IMR-90 (cell line): ENCODE data around the gene KLHL6. TPM values are rescaled to one million over a fixed set of nuclear protein-coding genes. Genes with fewer than 3 reads are reported as not detected.
"Not testable (repeated sequence)": the region's sequence is repeated elsewhere in the genome, so short reads cannot be mapped to it uniquely, and the experiment has no call there.

Experiments
- ATAC-seq: fragments of 200-7000 bp; cut with Tn5 transposase; 2 replicates; pipeline ENCODE4 v1.9.1; 2020; ENCODE audit warnings: low read depth, mild to moderate bottlenecking, moderate library complexity
- BruUV-seq: library from RNA; stranded (reverse); fragments of 400-500 nt; replicated peaks from 2 replicates; lab custom pipeline; 2021; lab: Mats Ljungman, UMichigan
- CTCF ChIA-PET: fragments of 300-600 bp; formaldehyde crosslinking; extraction: SDS; loops from one replicate; lab custom pipeline; 2021; ENCODE audit warnings: antibody characterized with exemption; lab: Yijun Ruan, JAX
- POLR2A ChIA-PET: fragments of 300-600 bp; sonication (Branson Sonifier 250); formaldehyde crosslinking; loops from one replicate; lab custom pipeline; 2022; ENCODE audit warnings: antibody characterized with exemption; ENCODE audit not compliant: unreplicated experiment; lab: Charles Lee
- DNase-seq: peaks from one replicate; pipeline ENCODE4 v3.0.0; 2013
- H2AFZ ChIP-seq: replicated peaks from 2 replicates; pipeline ENCODE3; 2013; ENCODE audit warnings: low read length, mild to moderate bottlenecking; ENCODE audit not compliant: poor library complexity
- H2AK5ac ChIP-seq: 2 replicates; pipeline ENCODE4 v1.6.1; 2013; ENCODE audit warnings: low read depth, low read length, inconsistent platforms
- H2AK9ac ChIP-seq: replicated peaks from 2 replicates; pipeline ENCODE3; 2013; ENCODE audit warnings: mild to moderate bottlenecking, low read depth, low read length, moderate library complexity; ENCODE audit not compliant: poor library complexity
- H2BK120ac ChIP-seq: 2 replicates; pipeline ENCODE4 v1.6.1; 2013; ENCODE audit warnings: low read depth, low read length, inconsistent platforms
- H2BK15ac ChIP-seq: 3 replicates; pipeline ENCODE4 v1.6.1; 2013; ENCODE audit warnings: low read depth, low read length, inconsistent platforms
- H2BK20ac ChIP-seq: 2 replicates; pipeline ENCODE4 v1.6.1; 2013; ENCODE audit warnings: low read depth, mild to moderate bottlenecking, inconsistent platforms, low read length, moderate library complexity
- H2BK5ac ChIP-seq: 2 replicates; pipeline ENCODE4 v1.6.1; 2013; ENCODE audit warnings: mild to moderate bottlenecking, low read depth, low read length, inconsistent platforms; ENCODE audit not compliant: poor library complexity, severe bottlenecking
- H3K14ac ChIP-seq: replicated peaks from 2 replicates; pipeline ENCODE4 v1.6.1; 2013; ENCODE audit warnings: low read depth, low read length, inconsistent platforms
- H3K18ac ChIP-seq: 2 replicates; pipeline ENCODE4 v1.6.1; 2013; ENCODE audit warnings: low read depth, low read length, control low read depth
- H3K23ac ChIP-seq: 2 replicates; pipeline ENCODE4 v1.6.1; 2013; ENCODE audit warnings: low read depth, low read length, inconsistent platforms
- H3K27ac ChIP-seq: 2 replicates; pipeline ENCODE4 v1.5.1; 2013; ENCODE audit warnings: mild to moderate bottlenecking, control low read depth, low read length; ENCODE audit not compliant: insufficient read depth
- H3K27me3 ChIP-seq: 2 replicates; pipeline ENCODE4 v1.6.1; 2013; ENCODE audit warnings: low read length; ENCODE audit not compliant: control insufficient read depth, insufficient read depth
- H3K36me3 ChIP-seq: 2 replicates; pipeline ENCODE4 v1.6.1; 2013; ENCODE audit warnings: low read length, mixed read lengths; ENCODE audit not compliant: control insufficient read depth, insufficient read depth
- H3K4ac ChIP-seq: 2 replicates; pipeline ENCODE4 v1.6.1; 2013; ENCODE audit warnings: low read depth, low read length, inconsistent platforms
- H3K4me1 ChIP-seq: 2 replicates; pipeline ENCODE4 v1.6.1; 2013; ENCODE audit warnings: low read length, mixed read lengths; ENCODE audit not compliant: control insufficient read depth, insufficient read depth
- H3K4me2 ChIP-seq: 2 replicates; pipeline ENCODE4 v1.6.1; 2013; ENCODE audit warnings: low read depth, mild to moderate bottlenecking, control low read depth, low read length, moderate library complexity
- H3K4me3 ChIP-seq: 2 replicates; pipeline ENCODE4 v1.5.1; 2013; ENCODE audit warnings: low read depth, mild to moderate bottlenecking, control low read depth, low read length, moderate library complexity; ENCODE audit not compliant: insufficient read depth
- H3K56ac ChIP-seq: 2 replicates; pipeline ENCODE4 v1.6.1; 2013; ENCODE audit warnings: low read length, inconsistent platforms; ENCODE audit not compliant: insufficient read depth; ENCODE audit errors: extremely low read depth
- H3K79me1 ChIP-seq, 2 experiments: 2 replicates each; pipeline ENCODE4 v1.6.1; 2013; ENCODE audit warnings: low read length in 2 of 2, inconsistent platforms in 1 of 2, low read depth in 1 of 2
- H3K9ac ChIP-seq: 2 replicates; pipeline ENCODE4 v1.6.1; 2013; ENCODE audit warnings: low read depth, low read length, control low read depth
- H3K9me1 ChIP-seq: 2 replicates; pipeline ENCODE4 v1.6.1; 2013; ENCODE audit warnings: low read length, inconsistent platforms; ENCODE audit not compliant: insufficient read depth
- H3K9me3 ChIP-seq: 2 replicates; pipeline ENCODE4 v1.6.1; 2013; ENCODE audit warnings: low read length; ENCODE audit not compliant: control insufficient read depth, insufficient read depth
- H4K20me1 ChIP-seq: 2 replicates; pipeline ENCODE4 v1.6.1; 2013; ENCODE audit warnings: low read length, inconsistent platforms; ENCODE audit not compliant: insufficient read depth
- H4K5ac ChIP-seq: 2 replicates; pipeline ENCODE4 v1.6.1; 2013; ENCODE audit warnings: mild to moderate bottlenecking, low read depth, low read length, control low read depth
- H4K8ac ChIP-seq, 2 experiments: 2 replicates each; pipeline ENCODE4 v1.6.1; 2013; ENCODE audit warnings: low read depth in 2 of 2, low read length in 2 of 2, control low read depth in 1 of 2, inconsistent platforms in 1 of 2
- H4K91ac ChIP-seq: 2 replicates; pipeline ENCODE4 v1.6.1; 2013; ENCODE audit warnings: low read depth, low read length, inconsistent platforms; ENCODE audit not compliant: insufficient read depth
- WGBS, 2 experiments: methylation state at CpG; one replicate each; pipeline versions ENCODE4 v1.1.5 to v1.1.7; 2013; ENCODE audit warnings: missing lambda C conversion rate in 2 of 2; ENCODE audit not compliant: insufficient read length in 1 of 2; ENCODE audit errors: extremely low coverage in 2 of 2; 5-methylcytosine and 5-hydroxymethylcytosine counted together
- dilution Hi-C: fragments of 300-500 bp; cut with HindIII; formaldehyde crosslinking; loops from one replicate; pipeline ENCODE4 v1.14.3; 2018; ENCODE audit warnings: low sequenced_read_pairs; ENCODE audit not compliant: unreplicated experiment
- in situ Hi-C: fragments of 300-500 bp; cut with MboI; formaldehyde crosslinking; loops from 3 replicates; pipeline ENCODE4 v1.14.3; 2019; ENCODE audit warnings: low sequenced_read_pairs, inconsistent platforms, mixed read lengths
- intact Hi-C: fragments of 100-400 bp; cut with micrococcal nuclease; formaldehyde crosslinking; loops from 2 replicates; pipeline ENCODE4 v1.10.0; 2022
- polyA plus RNA-seq, 3 experiments: library from polyadenylated mRNA; depleted of rRNA; stranded (reverse); fragments of >200 nt; gene quantifications; 2 replicates each; pipeline ENCODE4 v1.2.3, GENCODE V29; 2012; ENCODE audit warnings: low replicate concordance in 1 of 3
- total RNA-seq: library from RNA; depleted of rRNA; stranded (reverse); fragments of >200 nt; gene quantifications from 2 replicates; pipeline ENCODE4 v1.2.3, GENCODE V29; 2012

KLHL6 gene
- total and polyA plus RNA-seq, 2 of the 4 experiments (the other 2 are of a cell fraction), result not detected

- H2BK120ac ChIP-seq, H4K91ac ChIP-seq, H3K27ac ChIP-seq, CTCF ChIA-PET, H3K14ac ChIP-seq, H2BK20ac ChIP-seq, H3K4me2 ChIP-seq, H3K79me1 ChIP-seq, in situ Hi-C loops, H4K8ac ChIP-seq, BruUV-seq, H2AFZ ChIP-seq, H3K23ac ChIP-seq, H2AK9ac ChIP-seq, POLR2A ChIA-PET, H3K9ac ChIP-seq, DNase-seq, dilution Hi-C loops, H3K4me3 ChIP-seq, H3K4ac ChIP-seq, H3K4me1 ChIP-seq, H3K36me3 ChIP-seq, ATAC-seq, H4K20me1 ChIP-seq, H2BK5ac ChIP-seq, intact Hi-C loops, H3K18ac ChIP-seq, H2BK15ac ChIP-seq, H4K5ac ChIP-seq, H3K9me1 ChIP-seq, H2AK5ac ChIP-seq, H3K56ac ChIP-seq, H3K9me3 ChIP-seq: not testable (repeated sequence)
- WGBS, 2 experiments, result 100% methylated on average over 1 of the region's 8 CpGs; no CpG with 5 or more reads in 1 of the 2 experiments
- peaks cover 29% of the 10 kb centered on the region for H3K27me3 ChIP-seq
Observed at GRCh38 chr3:183520295-183520694, 35.2 kb downstream of the KLHL6 start.
